Measurements from ENCODE around the gene ARID4B. TPM values are rescaled to one million over a fixed set of nuclear protein-coding genes. Genes with fewer than 3 reads are reported as not detected.
"Not testable (repeated sequence)": the region's sequence is repeated elsewhere in the genome, so short reads cannot be mapped to it uniquely, and the experiment has no call there.

ARID4B gene
- polyA plus RNA-seq, 4 donors = 10.3 to 26.6 (median 12.6) TPM

- DNase-seq (no peak), FAIRE-seq (no peak)
- H3K27ac ChIP-seq (ENCODE audit: low read depth in 1 of 3, low read length in 2 of 3) = no peak overlapping the region
- no peak overlapping the region for H3K4me3 ChIP-seq (ENCODE audit: low read depth in 1 of 3, low read length in 3 of 3)
- H3K27me3 ChIP-seq (ENCODE audit: control insufficient read depth in 3 of 3, insufficient read depth in 3 of 3, low read length in 3 of 3) = no peaks in the 10 kb centered on the region
- H3K9me3 ChIP-seq (ENCODE audit: control insufficient read depth in 2 of 2, insufficient read depth in 1 of 2, low read depth in 1 of 2, low read length in 1 of 2) = no peaks in the 10 kb centered on the region
- 96 to 98% (median 97%) methylated on average over 5 of the region's 5 CpGs for WGBS, 3 donors
- H3K4me1 ChIP-seq (ENCODE audit: control insufficient read depth in 3 of 3, insufficient read depth in 2 of 3, low read depth in 1 of 3, low read length in 2 of 3) = peaks cover 0 to 5% (median 2%) of the 10 kb centered on the region in 3 donors
- peaks cover 0 to 23% (median 0%) of the 10 kb centered on the region in 3 donors for H3K36me3 ChIP-seq (ENCODE audit: control insufficient read depth in 3 of 3, insufficient read depth in 2 of 3, low read depth in 1 of 3, low read length in 3 of 3)
Observed at GRCh38 chr1:235315173-235315572, 12.8 kb downstream of the ARID4B start.

GRCh38 chr1:235313931-235314678 lies 13.9 kb downstream of the ARID4B start:
- DNase-seq = no peak
- Histone ChIP-seq H3K27me3 (ENCODE audit: control insufficient read depth in 3 of 3, insufficient read depth in 3 of 3, low read length in 3 of 3) (no peaks in the 10 kb centered on the region), H3K36me3 (ENCODE audit: control insufficient read depth in 3 of 3, insufficient read depth in 2 of 3, low read depth in 1 of 3, low read length in 3 of 3) (peaks cover 0 to 17% (median 0%) of the 10 kb centered on the region in 3 donors), H3K9me3 (ENCODE audit: control insufficient read depth in 2 of 2, insufficient read depth in 1 of 2, low read depth in 1 of 2, low read length in 1 of 2) (no peaks in the 10 kb centered on the region), H3K4me1 (ENCODE audit: control insufficient read depth in 3 of 3, insufficient read depth in 2 of 3, low read depth in 1 of 3, low read length in 2 of 3) (peaks cover 0 to 5% (median 2%) of the 10 kb centered on the region in 3 donors), H3K4me3 (ENCODE audit: low read depth in 1 of 3, low read length in 3 of 3) (no peak overlapping the region), H3K27ac (ENCODE audit: low read depth in 1 of 3, low read length in 2 of 3) (no peak overlapping the region)
- WGBS, 3 donors = 53 to 69% (median 55%) methylated on average over 4 of the region's 4 CpGs
- no peak for FAIRE-seq

GRCh38 chr1:235313262-235313661 lies 14.7 kb downstream of the ARID4B start:
- WGBS, 3 donors = 71 to 83% (median 79%) methylated on average over 6 of the region's 6 CpGs

GRCh38 chr1:235309206-235309605 lies 18.8 kb downstream of the ARID4B start:
- DNase-seq; H3K27me3 ChIP-seq (ENCODE audit: control insufficient read depth in 3 of 3, insufficient read depth in 3 of 3, low read length in 3 of 3); H3K36me3 ChIP-seq (ENCODE audit: control insufficient read depth in 3 of 3, insufficient read depth in 2 of 3, low read depth in 1 of 3, low read length in 3 of 3); H3K27ac ChIP-seq (ENCODE audit: low read depth in 1 of 3, low read length in 2 of 3); FAIRE-seq; H3K9me3 ChIP-seq (ENCODE audit: control insufficient read depth in 2 of 2, insufficient read depth in 1 of 2, low read depth in 1 of 2, low read length in 1 of 2); H3K4me3 ChIP-seq (ENCODE audit: low read depth in 1 of 3, low read length in 3 of 3): not testable (repeated sequence)
- WGBS, 3 donors = 93 to 100% (median 95%) methylated on average over 3 to 32 of the region's 32 CpGs
- H3K4me1 ChIP-seq (ENCODE audit: control insufficient read depth in 3 of 3, insufficient read depth in 2 of 3, low read depth in 1 of 3, low read length in 2 of 3) = peaks cover 2 to 19% (median 3%) of the 10 kb centered on the region in 3 donors

More at GRCh38 chr1:235313262-235313661, 14.7 kb downstream of the ARID4B start:
- Histone ChIP-seq H3K36me3 (ENCODE audit: control insufficient read depth in 3 of 3, insufficient read depth in 2 of 3, low read depth in 1 of 3, low read length in 3 of 3) (peaks cover 0 to 11% (median 0%) of the 10 kb centered on the region in 3 donors), H3K27ac (ENCODE audit: low read depth in 1 of 3, low read length in 2 of 3) (no peak overlapping the region), H3K27me3 (ENCODE audit: control insufficient read depth in 3 of 3, insufficient read depth in 3 of 3, low read length in 3 of 3) (no peaks in the 10 kb centered on the region), H3K4me1 (ENCODE audit: control insufficient read depth in 3 of 3, insufficient read depth in 2 of 3, low read depth in 1 of 3, low read length in 2 of 3) (peaks cover 0 to 5% (median 2%) of the 10 kb centered on the region in 3 donors), H3K4me3 (ENCODE audit: low read depth in 1 of 3, low read length in 3 of 3) (no peak overlapping the region), H3K9me3 (ENCODE audit: control insufficient read depth in 2 of 2, insufficient read depth in 1 of 2, low read depth in 1 of 2, low read length in 1 of 2) (no peaks in the 10 kb centered on the region)
- FAIRE-seq (no peak), DNase-seq (no peak)

GRCh38 chr1:235307158-235308124 lies 20.5 kb downstream of the ARID4B start:
- FAIRE-seq (no peak), DNase-seq (no peak)
- Histone ChIP-seq H3K27ac (ENCODE audit: low read depth in 1 of 3, low read length in 2 of 3) (no peak overlapping the region), H3K4me3 (ENCODE audit: low read depth in 1 of 3, low read length in 3 of 3) (no peak overlapping the region), H3K4me1 (ENCODE audit: control insufficient read depth in 3 of 3, insufficient read depth in 2 of 3, low read depth in 1 of 3, low read length in 2 of 3) (peaks cover 2 to 14% (median 3%) of the 10 kb centered on the region in 3 donors), H3K36me3 (ENCODE audit: control insufficient read depth in 3 of 3, insufficient read depth in 2 of 3, low read depth in 1 of 3, low read length in 3 of 3) (peaks cover 0 to 8% (median 0%) of the 10 kb centered on the region in 3 donors), H3K9me3 (ENCODE audit: control insufficient read depth in 2 of 2, insufficient read depth in 1 of 2, low read depth in 1 of 2, low read length in 1 of 2) (no peaks in the 10 kb centered on the region), H3K27me3 (ENCODE audit: control insufficient read depth in 3 of 3, insufficient read depth in 3 of 3, low read length in 3 of 3) (no peaks in the 10 kb centered on the region)
- 82 to 90% (median 85%) methylated on average over 7 of the region's 7 CpGs for WGBS, 3 donors

GRCh38 chr1:235304549-235305451 lies 23.2 kb downstream of the ARID4B start:
- peak in 1 of 2 donors; percentile 27 for DNase-seq
- no peak for FAIRE-seq

GRCh38 chr1:235302143-235302542 lies 25.8 kb downstream of the ARID4B start:
- Histone ChIP-seq H3K4me3 (ENCODE audit: low read depth in 1 of 3, low read length in 3 of 3) (no peak overlapping the region), H3K9me3 (ENCODE audit: control insufficient read depth in 2 of 2, insufficient read depth in 1 of 2, low read depth in 1 of 2, low read length in 1 of 2) (no peaks in the 10 kb centered on the region), H3K27ac (ENCODE audit: low read depth in 1 of 3, low read length in 2 of 3) (no peak overlapping the region), H3K27me3 (ENCODE audit: control insufficient read depth in 3 of 3, insufficient read depth in 3 of 3, low read length in 3 of 3) (no peaks in the 10 kb centered on the region), H3K36me3 (ENCODE audit: control insufficient read depth in 3 of 3, insufficient read depth in 2 of 3, low read depth in 1 of 3, low read length in 3 of 3) (peaks cover 0 to 4% (median 0%) of the 10 kb centered on the region in 3 donors), H3K4me1 (ENCODE audit: control insufficient read depth in 3 of 3, insufficient read depth in 2 of 3, low read depth in 1 of 3, low read length in 2 of 3) (peaks cover 0 to 16% (median 3%) of the 10 kb centered on the region in 3 donors)
- DNase-seq = no peak
- no peak for FAIRE-seq
- 58 to 100% (median 88%) methylated on average over 1 of the region's 1 CpG for WGBS, 3 donors

More at GRCh38 chr1:235304549-235305451, 23.2 kb downstream of the ARID4B start:
- H3K9me3 ChIP-seq (ENCODE audit: control insufficient read depth in 2 of 2, insufficient read depth in 1 of 2, low read depth in 1 of 2, low read length in 1 of 2) = no peaks in the 10 kb centered on the region
- H3K27ac ChIP-seq (ENCODE audit: low read depth in 1 of 3, low read length in 2 of 3) = peak overlapping the region in 2 of 3 donors; percentile 14 to 27
- 38 to 51% (median 39%) methylated on average over 6 of the region's 6 CpGs for WGBS, 3 donors
- H3K27me3 ChIP-seq (ENCODE audit: control insufficient read depth in 3 of 3, insufficient read depth in 3 of 3, low read length in 3 of 3) = no peaks in the 10 kb centered on the region
- H3K4me1 ChIP-seq (ENCODE audit: control insufficient read depth in 3 of 3, insufficient read depth in 2 of 3, low read depth in 1 of 3, low read length in 2 of 3) = peaks cover 0 to 16% (median 3%) of the 10 kb centered on the region in 3 donors
- peaks cover 0 to 7% (median 0%) of the 10 kb centered on the region in 3 donors for H3K36me3 ChIP-seq (ENCODE audit: control insufficient read depth in 3 of 3, insufficient read depth in 2 of 3, low read depth in 1 of 3, low read length in 3 of 3)
- H3K4me3 ChIP-seq (ENCODE audit: low read depth in 1 of 3, low read length in 3 of 3) = no peak overlapping the region

Measured in small intestine (tissue), 7 donors.